Measurements from ENCODE around the gene SLC22A31.

DNA sequence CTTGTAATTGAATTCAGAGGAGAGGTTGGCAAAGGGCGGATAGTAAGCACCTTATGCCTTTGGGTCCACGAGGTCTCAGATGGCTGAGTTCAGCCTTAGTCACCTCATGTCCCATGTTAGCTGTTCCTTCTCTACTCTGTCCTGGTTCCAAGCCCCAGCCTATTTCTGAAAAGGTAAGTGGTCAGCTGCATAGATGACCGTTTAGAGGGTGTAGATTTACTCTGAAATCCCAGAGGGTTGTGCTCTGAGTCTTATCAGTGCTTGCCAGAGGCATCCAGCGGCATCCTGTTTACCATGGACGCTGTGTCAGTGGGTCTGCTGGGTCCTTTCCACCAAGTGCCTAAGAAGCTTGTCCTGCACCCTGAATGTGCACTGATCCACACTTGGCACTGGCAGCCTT is 19.0 kb upstream of the SLC22A31 start:
- TF ChIP-seq EZH2 (IDR thresholded peaks at IDR 0.05; ENCODE audit: insufficient read depth, poor library complexity, severe bottlenecking), result no peak
- TF ChIP-seq EZH2phosphoT487 (IDR thresholded peaks at IDR 0.05; ENCODE audit: insufficient read depth, low read depth), result no peak

All from GM23248 (cell line).